HG03103 (cell line): ENCODE measurements around the gene ITPKB.
A peak's percentile ranks its signal among the peaks of the same experiment; 100 is the strongest.

Experiments
- ATAC-seq: cut with Tn5 transposase; IDR thresholded peaks from one replicate; pipeline ENCODE4 v1.9.1; 2021; ENCODE audit warnings: low read depth; ENCODE audit not compliant: unreplicated experiment

ITPKB gene

DNA sequence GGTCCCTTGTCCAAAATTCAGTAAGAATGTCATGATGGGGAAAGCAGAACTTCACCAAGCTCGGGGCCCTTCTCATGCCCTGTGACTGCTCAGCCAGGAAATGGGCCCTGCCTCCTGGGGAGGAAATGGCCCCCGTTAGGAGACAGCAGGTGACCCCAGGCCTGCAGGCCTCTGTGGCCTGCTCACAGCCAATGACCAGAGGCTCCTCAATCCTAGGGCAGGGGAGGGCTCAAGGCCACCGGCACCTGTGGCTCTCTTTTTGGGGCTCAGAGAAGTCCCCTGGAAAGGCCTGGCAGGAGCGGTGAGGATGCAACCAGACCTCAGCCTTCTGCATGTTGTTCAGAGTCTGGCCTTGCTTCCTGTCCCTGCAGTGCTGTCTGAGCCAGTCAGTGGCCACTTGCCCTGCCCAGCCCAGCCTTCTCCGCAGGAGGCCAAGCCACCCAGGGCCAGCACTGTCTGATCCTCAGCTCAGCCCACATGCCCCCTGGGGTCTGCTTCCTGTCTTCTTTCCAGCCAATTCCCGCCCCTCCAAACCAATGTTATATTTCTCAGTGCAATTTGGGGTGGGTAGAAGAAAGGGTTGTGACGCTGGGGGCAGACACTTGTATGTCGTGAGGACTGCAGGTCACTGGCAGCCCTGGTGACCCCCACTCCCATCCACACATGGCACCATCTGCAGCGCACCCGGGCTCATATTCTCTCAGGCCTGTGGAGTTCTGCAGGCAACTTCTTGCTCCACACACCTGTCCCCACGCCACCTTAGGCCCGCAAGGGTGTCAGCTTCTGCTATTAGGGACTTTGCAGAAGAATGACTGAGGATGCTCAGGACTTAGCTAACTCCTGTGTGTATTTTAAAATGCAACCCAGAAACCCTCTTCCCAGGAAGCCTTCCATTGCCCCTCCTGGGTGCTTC is 83.6 kb downstream of the ITPKB start:
- no peak for ATAC-seq

DNA sequence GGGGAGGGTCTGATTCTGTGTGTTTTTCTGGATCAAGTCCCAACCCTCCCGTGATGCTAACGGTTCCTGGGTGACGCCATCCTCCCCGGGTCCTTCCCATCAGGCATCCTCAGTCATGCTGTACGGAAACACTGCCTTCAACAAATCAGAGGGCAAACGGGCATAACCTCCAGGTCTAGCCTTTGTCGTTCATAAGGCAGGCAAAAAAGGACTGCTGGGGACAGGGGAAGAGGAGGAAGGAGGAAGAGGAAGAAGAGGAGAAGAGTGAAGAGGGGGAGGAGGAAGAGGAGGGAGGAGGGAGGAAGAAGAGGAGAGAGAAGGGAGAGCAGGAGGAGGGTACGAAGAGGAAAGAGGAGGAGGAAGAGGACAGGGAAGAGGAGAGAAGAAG is 84.4 kb downstream of the ITPKB start:
- no peak for ATAC-seq

DNA sequence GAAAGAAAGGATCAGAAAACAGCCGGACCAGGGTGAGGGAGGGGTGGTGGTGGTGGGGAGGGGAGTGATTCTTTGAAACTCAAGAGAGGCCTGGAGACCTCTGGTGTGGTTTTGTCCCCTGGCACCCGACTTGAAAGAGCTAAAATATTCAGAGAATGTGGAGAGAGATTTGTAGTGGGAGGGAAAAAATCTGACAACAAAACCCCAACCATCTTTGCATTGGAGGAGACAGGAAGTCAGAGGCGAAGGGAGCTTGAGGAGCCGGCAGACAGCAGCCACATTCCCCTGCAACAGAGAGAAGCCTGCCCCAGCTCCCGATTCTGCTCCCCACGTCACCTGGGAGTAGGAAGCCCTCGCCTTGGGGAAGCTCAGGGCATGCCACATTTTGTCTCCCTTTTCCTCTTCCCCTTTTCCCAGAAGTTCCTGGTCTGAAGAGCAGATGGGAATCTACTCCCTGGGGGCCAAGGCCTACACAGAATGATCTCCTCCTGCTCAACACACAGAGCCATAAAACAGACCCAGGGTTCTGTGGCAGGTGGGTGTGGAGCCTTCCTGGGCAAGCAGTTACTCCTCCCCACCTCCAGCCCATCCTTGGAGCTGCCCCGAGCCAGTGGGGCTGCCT is 84.9 kb downstream of the ITPKB start:
- ATAC-seq = no peak

DNA sequence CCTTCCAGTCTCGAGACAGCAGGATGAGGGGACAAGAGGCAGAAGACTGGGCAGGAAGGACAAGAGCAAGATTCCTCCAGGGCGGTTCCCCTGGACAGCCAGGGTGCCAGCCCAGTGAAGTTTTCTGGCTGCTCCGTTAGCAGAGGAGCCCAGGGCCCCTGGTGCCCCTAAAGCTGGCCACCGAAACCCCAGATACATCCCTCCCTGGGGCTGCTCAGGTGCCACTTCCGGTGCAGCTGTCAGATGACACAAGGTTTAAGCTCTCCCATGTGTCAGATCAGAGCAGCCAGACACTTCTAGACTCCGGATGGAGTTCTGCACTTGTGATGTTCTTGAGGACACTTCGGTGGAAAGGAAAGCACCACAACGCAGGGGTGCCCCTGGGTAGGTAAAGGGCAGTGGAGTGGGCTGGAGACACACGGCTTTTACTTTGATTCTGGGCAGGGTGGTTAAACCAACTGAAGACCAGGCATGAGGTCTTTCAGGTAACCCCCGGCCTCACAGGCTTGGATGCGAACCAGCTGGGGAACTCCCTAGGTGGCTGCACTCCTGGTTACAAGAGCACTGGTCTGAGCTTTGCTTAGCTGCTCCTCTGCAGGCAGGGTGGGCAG is 85.7 kb downstream of the ITPKB start:
- ATAC-seq = peak; percentile 54

DNA sequence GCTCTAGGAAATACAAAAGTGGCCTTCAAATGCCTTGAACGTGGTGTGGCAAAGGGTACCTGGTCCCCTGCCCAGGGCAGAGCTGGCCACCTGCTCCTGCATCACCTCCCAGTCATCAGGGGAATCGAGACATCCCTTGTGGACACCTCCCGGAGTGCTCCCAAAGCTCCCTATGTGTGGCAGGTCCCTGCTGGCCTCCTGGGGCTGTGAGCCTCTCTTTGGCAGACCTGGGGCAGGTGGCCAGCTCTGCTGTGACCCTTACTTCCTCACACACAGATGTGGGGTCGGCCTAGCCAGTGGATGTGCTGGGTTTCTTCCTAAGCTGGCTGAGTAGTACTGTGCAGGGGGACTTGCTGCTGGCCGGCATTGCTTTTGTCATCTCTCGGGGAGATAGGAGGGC is 86.5 kb downstream of the ITPKB start:
- ATAC-seq = no peak

DNA sequence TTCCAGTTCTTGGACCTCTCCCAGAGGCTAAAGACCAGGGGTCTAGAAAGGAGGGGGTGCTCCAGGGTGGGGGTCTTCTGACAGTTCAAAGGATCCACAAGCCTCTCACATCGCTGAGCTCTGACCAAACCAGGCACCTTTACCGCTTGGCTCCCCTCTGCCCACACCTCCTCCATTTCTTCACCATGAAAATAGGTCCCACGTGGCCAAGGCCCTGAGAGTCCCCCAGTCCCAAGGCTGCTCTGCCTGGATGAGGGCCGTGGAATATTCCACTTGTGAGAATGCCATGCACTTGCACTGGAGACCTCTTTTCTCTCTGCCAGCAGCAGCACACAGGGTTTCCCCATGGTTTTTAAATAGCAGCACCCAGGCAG is 87.4 kb downstream of the ITPKB start:
- no peak for ATAC-seq

DNA sequence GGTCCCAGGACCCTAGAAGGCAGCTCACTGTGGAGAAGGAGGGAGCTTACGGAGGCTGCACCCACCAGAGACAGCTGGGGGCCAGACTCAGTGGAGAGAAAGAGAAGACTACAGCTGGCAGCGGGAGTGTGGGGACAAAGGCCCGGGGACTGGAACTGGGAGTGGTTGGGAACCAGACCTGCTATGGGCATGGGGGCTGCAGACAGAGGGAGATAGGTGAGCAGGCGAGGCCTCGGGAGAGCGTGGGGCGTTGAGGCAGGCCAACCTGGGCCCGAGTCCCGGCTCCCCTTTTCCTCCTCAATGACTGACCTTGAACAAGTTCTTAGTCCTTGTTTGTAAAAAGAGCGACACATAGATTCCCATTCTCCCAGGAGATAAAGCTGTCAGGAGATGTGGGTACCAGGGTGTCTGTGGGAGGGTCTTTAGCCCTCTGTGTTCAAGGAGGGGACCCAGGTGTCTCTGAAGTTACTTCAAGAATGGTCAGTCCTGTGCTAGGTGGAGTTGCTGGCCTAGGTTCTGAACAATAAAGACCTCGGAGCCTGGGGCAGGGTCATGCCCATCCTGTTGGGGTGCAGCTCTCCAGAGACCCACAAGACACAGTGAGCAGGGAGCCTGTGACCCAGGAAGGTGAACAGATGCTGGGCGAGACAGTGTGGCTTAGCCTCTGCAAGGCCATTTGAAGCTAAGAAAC is 87.9 kb downstream of the ITPKB start:
- ATAC-seq = no peak

DNA sequence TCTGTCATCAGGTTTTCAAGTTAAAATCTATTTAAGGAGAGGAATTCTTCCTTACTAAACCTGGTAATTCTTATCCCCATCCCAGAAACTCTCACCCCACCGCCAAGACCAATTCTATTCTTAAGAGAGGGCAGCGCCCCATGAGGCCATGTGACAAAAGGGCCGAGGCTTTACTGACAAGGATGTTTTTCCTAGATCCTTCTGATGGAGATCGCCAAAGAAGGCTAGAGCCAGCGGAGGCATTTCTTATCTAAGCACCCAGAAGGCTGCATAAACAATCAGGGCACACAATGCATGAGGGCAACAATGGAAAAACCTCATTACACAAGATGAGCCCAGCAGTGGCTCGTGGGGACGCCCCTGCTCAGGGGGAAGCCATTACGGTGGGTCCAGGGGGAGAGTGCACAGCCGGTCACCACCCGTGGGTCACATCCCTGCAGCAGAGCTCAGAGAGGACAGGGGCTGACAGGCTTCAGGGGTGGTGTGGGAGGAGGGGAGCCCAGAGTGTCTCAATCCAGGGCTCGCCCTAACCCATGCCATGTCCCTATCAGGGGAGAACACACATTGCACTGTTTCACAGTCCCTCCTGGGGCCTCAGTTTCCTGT is 88.7 kb downstream of the ITPKB start:
- ATAC-seq = no peak

DNA sequence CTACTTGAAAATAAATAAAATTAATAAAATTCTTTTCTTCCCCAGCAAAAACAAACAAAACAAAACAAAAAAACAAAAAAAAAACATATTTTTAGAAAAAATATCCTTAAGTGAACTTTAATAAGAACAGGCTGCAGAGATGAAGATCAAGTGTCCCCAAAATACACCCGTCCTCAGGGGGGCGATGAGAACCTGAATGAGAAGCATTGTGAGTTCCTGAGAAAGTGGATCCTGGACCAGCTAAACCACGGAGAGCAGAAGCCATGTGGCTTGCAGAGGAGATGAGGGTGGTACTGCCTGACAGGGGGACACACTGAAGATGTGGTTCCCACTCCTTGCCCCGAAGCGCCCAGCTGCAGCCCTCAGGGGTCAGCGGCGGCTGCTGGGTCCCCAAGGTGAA is 89.3 kb downstream of the ITPKB start:
- no peak for ATAC-seq

DNA sequence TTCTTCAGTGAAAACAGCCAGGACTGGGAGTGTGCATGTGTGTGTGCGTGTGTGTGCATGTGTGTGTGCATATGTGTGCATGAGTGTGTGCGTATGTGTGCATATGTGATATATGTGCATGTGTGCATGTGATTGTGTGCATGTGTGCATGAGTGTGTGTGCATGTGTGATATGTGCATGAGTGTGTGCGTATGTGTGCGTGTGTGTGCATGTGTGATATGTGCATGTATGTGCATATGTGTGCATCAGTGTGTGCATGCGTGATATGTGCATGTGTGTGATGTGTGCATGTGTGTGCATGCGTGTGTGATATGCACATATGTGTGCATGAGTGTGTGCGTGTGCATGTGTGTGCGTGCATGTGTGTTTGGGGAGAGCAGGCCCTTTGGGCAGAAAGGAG is 89.8 kb downstream of the ITPKB start:
- no peak for ATAC-seq

DNA sequence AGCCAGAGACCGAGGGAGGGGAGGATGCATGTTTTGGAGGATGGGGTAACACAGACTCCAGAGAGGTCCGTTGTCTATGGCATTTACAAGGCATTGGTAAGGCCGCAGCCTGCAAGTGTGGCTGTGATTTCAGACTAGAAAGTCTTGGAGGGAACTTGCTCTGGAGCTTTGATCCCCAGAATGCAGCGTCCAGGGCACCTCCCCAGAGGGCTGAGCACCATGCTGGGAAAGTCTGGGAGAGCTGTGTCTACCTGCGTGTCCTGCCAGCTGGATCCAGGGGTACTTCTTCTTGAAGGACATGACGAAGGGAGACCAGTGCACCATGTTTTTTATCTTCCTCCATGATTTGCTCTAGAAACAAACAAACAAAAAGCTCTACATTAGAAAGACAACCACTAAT is 90.7 kb downstream of the ITPKB start:
- no peak for ATAC-seq

DNA sequence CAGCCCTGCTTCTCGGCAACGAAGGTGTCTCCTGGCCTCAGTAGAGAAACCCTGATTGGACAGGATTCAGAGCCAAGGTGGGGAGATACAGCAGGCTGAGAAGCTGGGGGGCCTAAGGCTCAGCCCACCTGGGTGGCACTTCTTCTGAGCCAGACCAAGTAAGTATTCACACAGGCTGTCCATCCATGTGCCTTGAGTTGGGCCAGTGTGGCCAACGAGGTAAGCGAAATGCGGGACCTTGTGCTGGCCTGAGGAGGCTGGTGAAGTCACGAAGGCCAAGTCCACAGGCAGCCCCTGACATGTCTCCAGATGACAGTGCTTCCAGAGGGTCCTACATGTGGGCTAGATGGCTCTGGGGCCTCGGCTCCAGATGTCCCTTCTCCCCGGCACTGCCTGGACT is 91.4 kb downstream of the ITPKB start:
- no peak for ATAC-seq

DNA sequence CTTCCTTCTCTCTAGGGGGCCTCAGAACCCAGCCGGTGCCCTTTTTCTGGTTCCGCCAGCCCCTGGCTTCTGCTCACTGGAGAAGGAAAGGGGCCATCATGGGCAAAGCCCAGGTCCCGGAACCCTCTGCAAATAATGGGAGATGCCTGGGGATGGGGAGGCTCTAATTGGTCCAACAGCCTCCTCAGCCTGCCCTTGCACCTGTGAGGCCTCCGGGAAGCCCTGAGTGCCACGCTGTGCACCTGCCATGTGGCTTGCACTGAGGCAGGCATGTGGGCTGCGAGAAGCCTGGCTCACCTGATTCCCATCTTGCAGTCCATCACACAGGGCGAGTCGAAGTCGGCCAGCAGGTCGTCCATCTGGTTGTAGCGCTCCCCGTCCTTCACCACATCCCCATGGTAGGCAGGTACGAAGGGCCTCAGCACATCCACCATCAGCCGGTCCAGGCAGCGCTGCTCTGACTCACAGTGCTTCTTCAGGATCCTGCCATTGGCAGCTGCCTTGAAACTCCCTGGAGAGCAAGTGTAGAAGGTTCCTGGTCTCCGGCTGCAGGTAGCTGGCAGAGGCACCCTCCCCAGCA is 92.1 kb downstream of the ITPKB start:
- no peak for ATAC-seq

DNA sequence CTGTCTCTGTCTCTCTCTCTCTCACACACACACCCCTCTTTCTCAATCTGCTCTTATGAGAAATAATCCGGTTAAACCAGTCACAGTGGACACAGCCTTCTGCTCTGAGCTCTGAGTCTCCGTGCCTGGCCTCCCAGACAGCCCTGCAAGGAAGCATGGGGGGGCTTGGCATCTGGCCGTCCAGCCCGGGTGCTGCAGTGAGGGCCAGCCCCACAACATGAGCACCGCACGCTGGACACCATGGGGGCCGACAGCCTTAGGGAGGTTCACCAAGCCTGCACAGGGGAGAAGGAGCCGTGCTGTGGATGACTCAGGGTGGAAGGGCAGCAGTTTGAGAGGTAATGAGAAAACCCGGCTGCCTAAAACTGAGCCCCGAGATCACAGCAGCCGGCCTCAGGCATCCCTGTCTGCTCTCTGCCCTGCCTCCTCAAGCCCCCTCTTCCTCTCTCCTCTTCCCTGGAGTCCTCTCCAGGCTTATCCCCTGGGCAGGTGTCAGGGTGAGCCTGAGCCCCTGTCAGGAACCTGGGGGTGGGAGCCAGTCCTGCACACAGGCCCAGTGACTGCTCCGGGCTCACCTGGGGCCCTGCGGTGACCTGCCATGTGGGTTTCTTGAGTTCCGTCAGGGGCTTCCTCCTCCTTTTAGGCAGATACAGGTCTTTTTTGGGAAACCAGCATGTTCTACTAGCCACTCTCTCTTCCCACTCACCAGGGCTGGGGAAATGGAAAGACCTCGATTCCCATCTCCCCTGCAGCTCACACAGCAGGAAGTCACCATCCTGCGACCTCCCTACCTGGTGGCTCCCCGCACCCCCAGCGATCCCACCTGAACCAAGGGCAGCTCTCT is 92.8 kb downstream of the ITPKB start:
- ATAC-seq = no peak

DNA sequence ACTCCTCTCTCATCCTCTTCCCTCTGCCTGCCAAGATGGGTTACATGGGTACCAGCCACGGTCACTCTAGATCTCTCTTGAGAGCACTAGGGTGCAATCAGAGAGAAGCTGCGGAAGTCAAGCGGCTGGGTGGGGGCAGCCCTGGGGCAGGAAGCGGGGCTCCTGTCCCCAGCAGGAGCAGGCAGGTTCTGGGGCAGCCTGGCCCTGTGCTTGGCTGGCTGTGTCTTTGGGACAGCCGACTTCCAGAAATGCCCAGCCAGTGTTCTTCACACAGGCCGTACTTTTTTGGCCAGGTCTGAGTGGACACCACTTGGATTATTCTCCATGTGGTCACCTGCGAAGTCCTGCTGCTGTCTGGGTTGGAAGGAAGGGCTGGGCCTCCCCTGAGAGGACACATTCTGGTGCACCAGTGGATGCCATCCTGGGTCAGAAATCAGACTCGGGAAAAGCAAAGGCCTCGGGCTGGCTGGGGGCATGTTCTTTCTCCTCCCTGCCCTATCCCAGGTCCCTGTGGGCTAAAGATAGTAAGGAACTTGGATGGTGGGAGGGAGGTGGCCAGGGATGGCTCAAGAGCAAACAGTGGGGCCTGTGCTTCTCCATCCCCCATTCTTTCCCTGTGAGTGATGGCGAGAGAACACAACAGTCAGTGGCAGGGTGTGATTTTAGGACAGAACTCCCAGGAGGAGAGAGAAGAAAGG is 93.7 kb downstream of the ITPKB start:
- no peak for ATAC-seq

DNA sequence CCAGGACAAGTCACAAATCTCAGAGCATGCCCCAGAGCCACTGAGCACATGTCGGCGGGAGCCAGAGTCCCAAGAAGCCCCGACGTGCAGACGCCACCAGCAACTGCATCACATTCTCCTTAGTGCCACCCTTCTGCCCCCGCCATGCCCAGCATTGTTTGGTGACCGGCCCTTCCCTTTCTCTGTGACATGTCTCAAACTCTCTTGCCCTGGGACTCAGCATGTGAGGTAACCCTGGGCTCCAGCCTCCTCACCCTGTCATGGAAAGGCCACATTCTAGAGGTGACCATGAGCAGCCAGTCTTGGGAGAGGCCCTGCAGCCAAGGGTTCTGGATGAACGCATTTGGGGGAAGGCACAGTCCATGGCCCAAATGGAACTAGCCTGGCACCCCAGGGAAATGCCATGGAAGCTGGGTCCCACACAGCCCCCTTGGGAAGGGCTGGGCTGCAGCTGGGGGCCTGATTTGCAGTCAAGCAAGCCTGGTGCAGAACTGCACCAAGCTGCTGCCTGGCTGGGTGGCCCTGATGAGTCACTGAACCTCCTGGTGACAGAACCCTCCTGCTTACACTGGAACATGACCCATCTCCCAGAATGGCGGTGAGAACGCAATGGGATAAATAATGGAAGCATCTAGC is 94.4 kb downstream of the ITPKB start:
- ATAC-seq = no peak

DNA sequence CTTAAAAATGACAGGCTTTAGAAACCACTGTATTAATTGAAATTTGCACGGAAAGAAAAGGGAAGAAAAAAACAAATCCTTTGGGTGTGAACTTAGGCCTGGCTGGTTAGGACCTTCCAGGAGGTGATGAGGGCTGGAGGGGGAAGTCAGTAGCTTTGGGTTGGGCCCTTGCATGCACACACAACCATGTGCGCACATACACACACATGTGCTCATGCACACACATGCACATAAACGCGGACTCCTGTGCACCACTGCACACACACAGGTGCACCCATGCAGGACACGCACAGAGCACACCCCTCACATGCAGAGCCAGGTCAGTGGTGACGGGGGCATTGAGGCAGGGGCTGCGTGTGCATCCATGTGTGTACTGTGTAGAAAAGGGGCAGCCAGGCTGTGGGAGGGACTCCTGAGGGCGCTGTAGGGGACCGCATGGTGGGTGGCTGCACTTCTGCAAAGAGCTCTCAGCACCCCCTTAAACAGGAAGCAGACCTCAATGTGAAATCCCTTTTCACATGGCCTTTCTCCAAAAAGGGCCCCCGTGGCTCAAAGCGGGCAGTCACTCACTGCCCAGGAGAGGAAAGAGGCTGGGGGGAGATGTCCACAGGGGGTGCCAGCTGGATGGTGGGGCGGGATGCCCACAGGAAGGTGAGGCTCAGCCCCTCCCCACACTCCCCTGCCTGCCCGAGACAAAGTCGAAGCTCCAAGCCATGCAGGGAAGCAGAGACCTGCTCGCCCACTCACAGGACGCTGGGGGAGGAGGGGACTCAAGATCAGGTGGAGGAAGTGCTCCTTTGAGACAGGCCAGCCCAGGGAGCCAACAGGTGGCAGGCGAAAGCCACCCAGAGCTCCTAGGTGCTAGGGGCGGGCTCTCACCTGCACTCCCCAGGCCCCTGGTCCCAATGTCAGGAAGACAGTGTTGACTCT is 95.2 kb downstream of the ITPKB start:
- peak; percentile 43 for ATAC-seq
